ENCODE results near the gene DTX3L.
"Not testable (repeated sequence)": the region's sequence is repeated elsewhere in the genome, so short reads cannot be mapped to it uniquely, and the experiment has no call there.

DTX3L gene

DNA sequence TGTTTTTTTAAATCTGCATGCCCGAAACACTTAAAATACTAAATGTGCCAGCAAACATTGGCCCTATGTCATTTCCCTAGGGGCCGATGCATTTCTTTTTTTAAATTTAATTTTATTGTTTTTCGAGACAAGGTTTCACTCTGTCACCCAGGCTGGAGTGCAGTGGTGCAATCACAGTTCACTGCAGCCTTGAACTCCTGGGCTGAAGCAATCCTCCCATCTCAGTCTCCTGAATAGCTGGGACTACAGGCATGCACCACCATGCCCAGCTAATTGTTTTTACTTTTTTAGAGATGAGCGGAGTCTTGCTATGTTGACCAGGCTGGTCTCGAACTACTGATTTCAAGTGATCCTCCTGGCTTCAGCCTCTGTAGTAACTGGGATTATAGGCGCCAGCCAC, 5.5 kb upstream of the DTX3L start:
- H3K4me3 ChIP-seq (replicated peaks; ENCODE audit: low read depth, low read length): no peak overlapping the region
- TF ChIP-seq, protein P1, sequence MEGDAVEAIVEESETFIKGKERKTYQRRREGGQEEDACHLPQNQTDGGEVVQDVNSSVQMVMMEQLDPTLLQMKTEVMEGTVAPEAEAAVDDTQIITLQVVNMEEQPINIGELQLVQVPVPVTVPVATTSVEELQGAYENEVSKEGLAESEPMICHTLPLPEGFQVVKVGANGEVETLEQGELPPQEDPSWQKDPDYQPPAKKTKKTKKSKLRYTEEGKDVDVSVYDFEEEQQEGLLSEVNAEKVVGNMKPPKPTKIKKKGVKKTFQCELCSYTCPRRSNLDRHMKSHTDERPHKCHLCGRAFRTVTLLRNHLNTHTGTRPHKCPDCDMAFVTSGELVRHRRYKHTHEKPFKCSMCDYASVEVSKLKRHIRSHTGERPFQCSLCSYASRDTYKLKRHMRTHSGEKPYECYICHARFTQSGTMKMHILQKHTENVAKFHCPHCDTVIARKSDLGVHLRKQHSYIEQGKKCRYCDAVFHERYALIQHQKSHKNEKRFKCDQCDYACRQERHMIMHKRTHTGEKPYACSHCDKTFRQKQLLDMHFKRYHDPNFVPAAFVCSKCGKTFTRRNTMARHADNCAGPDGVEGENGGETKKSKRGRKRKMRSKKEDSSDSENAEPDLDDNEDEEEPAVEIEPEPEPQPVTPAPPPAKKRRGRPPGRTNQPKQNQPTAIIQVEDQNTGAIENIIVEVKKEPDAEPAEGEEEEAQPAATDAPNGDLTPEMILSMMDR (IDR thresholded peaks at IDR 0.05; ENCODE audit: low read depth, low read length, missing control alignments): no peak
- DNase-seq (ENCODE audit: extremely low read depth, low read depth): no peak

DNA sequence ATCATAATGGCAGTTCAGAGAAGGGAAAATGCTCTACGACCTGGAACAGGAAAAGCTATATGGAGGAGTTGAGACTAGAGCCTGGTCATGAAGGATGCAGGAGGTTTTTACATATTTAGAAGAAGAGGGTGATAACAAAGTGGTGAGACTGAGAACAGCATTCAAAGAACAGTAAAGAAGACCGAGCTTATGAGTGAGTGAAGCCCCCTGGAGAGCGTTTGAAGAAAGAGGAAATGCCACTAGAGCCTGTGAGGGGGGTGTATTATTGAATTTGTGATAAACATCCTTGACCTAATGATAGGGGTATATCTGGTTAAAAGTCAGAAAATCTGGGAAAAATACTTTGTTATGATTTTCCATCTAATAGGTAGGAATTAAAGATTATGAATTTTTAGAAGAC, 4.2 kb upstream of the DTX3L start:
- DNase-seq (ENCODE audit: extremely low read depth, low read depth): no peak
- TF ChIP-seq, protein P1 (IDR thresholded peaks at IDR 0.05; ENCODE audit: low read depth, low read length, missing control alignments): no peak

DNA sequence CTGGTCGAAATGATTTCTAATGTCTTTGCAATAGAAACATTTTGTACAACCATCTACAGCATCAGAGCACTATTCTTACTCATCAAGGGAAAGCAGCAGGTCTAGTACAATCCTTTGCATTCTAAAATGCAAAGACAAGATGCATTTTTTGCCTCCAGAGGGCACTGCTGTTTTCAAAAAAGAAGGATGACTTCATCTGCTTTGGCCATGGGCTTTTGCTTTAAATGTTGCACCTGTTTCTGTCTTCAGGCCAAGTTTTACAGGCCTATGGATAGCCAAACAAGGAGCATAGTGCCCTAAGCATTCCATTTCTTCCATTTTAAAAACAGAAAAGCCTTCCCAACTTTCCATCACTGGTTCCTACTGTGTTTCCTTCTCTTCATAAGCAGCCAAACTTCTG, 3.5 kb upstream of the DTX3L start:
- TF ChIP-seq, protein P1 (IDR thresholded peaks at IDR 0.05; ENCODE audit: low read depth, low read length, missing control alignments): peak; percentile 54
- peak; percentile 53 for DNase-seq (ENCODE audit: extremely low read depth, low read depth)
- no peak overlapping the region for H3K4me3 ChIP-seq (replicated peaks; ENCODE audit: low read depth, low read length)

More for the DNA sequence above, 4.2 kb upstream of the DTX3L start:
- no peak overlapping the region for H3K4me3 ChIP-seq (replicated peaks; ENCODE audit: low read depth, low read length)

DNA sequence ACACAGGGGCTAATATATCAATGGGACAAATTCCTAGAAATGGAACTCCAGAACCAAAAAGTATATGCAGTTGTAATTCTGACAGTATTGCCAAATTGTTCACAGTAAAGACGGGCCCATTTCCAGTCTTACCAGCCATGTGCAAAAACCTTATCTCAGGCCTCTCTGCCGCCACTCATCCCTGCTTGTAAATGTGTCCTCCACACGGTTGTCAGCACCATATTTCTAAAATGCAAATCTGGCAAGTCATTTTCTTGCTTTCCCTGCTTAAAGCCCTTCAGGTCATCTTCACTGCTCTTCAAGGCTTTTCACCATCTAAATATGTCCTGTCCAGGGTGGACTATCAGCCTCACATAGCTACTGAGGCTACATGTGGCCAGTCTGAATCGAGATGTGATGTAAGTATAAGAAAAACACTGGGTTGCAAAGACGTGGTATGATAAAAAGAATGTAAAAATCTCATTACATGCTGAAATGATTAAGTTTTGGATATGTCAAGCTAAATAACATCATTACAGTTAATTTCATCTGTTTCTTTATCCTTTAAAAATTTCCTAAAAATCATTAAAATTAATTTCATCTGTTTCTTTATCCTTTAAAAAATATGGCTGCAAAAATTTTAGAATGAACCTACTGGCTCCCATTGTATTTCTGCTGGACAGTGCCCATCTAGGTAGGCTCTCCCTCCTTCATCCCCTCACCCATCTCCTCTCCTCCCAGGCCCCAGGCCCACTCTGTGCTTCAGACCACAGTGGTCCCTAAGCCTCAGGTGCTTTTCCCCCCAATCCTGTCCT, 1.0 kb upstream of the DTX3L start:
- TF ChIP-seq, protein P1 (IDR thresholded peaks at IDR 0.05; ENCODE audit: low read depth, low read length, missing control alignments): no peak
- DNase-seq (ENCODE audit: extremely low read depth, low read depth): no peak
- H3K4me3 ChIP-seq (replicated peaks; ENCODE audit: low read depth, low read length): peak overlapping the region; percentile 57

DNA sequence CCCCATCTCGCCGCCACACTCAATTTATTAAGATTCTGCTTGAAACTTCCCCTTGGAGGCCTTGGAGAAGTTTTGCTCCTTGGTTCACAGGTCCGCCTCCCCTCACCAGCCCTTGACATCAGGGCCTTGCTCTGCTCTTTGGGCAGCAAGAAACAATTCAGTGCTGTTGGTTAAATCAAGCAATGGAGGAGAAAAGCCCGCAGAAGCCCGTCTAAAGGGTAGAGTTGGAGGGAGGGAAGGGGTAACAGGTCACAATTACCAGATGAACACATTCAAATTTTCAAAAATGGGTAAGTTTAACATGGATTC, 467 bp upstream of the DTX3L start:
- TF ChIP-seq, protein P1 (IDR thresholded peaks at IDR 0.05; ENCODE audit: low read depth, low read length, missing control alignments): no peak
- peak overlapping the region; percentile 57 for H3K4me3 ChIP-seq (replicated peaks; ENCODE audit: low read depth, low read length)
- no peak for DNase-seq (ENCODE audit: extremely low read depth, low read depth)

DNA sequence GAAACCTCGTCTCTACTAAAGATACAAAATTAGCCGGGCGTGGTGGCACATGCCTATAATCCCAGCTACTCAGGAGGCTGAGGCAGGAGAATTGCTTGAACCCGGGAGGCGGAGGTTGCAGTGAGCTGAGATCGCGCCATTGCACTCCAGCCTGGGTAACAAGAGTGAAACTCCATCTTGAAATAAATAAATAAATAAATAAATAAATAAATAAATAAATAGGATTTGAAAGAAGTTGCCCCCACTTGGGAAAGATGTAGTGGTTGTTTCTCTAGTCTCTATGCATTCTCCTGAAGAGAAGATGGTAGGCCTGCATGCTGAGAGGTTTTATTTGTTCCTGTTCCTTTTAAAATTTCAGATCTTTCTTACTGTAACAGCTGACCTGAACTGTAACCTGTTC, 4.0 kb downstream of the DTX3L start:
- DNase-seq (ENCODE audit: extremely low read depth, low read depth); H3K4me3 ChIP-seq (replicated peaks; ENCODE audit: low read depth, low read length): not testable (repeated sequence)

DNA sequence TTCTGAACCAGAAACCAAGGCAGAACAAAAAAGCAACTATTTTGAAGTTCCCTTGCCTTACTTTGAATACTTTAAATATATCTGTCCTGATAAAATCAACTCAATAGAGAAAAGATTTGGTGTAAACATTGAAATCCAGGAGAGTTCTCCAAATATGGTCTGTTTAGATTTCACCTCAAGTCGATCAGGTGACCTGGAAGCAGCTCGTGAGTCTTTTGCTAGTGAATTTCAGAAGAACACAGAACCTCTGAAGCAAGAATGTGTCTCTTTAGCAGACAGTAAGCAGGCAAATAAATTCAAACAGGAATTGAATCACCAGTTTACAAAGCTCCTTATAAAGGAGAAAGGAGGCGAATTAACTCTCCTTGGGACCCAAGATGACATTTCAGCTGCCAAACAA, 4.6 kb downstream of the DTX3L start:
- H3K4me3 ChIP-seq (replicated peaks; ENCODE audit: low read depth, low read length): no peak overlapping the region
- DNase-seq (ENCODE audit: extremely low read depth, low read depth): no peak
- TF ChIP-seq, protein P1 (IDR thresholded peaks at IDR 0.05; ENCODE audit: low read depth, low read length, missing control alignments): no peak
